GM19455 (cell line): ENCODE data around the gene YWHAQ.
"Not testable (repeated sequence)": the region's sequence is repeated elsewhere in the genome, so short reads cannot be mapped to it uniquely, and the experiment has no call there.

ENCODE experiments used
- ATAC-seq: cut with Tn5 transposase; IDR thresholded peaks from one replicate; pipeline ENCODE4 v1.9.1; 2021; ENCODE audit not compliant: unreplicated experiment

Gene YWHAQ

GRCh38 chr2:9554921-9555296, 75.9 kb downstream of the YWHAQ start:
- ATAC-seq = no peak

- no peak for ATAC-seq
Observed at GRCh38 chr2:9552219-9553178, 78.3 kb downstream of the YWHAQ start.

DNA sequence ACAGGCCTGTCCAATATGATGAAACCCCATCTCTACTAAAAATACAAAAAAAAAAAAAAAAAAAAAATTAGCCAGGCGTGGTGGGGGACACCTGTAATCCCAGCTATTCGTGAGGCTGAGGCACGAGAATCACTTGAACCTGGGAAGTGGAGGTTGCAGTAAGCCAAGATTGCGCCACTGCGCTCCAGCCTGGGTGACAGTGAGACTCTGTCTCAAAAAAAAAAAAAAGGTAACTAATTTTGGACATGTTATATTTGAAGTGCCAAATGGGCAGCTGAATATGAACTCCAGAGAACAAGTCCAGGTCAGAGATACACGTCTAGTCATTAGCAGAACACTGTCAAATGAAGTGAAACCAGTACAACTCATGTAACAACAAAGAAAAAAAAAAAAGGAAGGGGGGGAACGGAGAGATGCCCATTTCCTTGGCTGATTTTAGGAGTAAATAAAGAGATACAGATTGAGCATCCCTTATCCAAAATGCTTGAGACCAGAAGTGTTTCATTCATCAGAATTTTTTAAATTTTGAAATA, 79.9 kb downstream of the YWHAQ start:
- ATAC-seq = not testable (repeated sequence)

DNA sequence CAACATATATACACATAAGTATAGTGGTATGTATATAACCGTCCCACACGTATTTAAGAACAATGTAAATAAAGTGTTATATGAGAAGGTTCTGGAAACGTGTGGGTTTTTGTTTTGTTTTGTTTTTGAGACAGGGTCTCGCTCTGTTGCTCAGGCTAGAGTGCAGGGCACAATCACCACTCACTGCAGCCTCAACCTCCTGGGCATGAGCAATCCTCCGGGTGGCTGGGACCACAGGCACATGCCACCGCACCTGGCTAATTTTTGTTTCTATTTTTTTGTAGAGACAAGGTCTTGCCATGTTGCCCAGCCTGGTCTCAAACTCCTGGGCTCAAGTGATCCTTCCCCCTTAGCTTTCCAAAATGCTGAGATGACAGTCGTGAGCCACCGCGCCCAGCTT, 81.4 kb downstream of the YWHAQ start:
- no peak for ATAC-seq

- ATAC-seq = peak; percentile 56
Observed at GRCh38 chr2:9548506-9548905, 82.3 kb downstream of the YWHAQ start.

GRCh38 chr2:9547262-9547991, 83.4 kb downstream of the YWHAQ start:
- ATAC-seq = no peak

DNA sequence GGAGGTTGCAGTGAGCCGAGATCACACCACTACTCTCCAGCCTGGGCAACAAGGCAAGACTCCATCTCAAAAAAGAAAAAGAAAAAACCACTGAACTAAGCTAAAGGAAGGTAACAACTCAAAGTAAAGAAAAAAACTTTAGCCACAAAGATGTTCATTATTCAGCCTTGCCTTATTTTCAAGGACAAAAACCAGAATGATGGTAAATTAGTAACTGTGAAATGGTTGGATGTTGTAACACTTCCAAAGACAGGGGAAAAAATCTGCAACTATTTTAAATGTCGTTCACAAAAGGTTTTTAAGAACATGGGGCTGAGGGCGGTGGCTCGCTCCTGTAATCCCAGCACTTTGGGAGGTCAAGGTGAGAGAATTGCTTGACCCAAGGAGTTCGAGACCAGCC, 85.3 kb downstream of the YWHAQ start:
- no peak for ATAC-seq

DNA sequence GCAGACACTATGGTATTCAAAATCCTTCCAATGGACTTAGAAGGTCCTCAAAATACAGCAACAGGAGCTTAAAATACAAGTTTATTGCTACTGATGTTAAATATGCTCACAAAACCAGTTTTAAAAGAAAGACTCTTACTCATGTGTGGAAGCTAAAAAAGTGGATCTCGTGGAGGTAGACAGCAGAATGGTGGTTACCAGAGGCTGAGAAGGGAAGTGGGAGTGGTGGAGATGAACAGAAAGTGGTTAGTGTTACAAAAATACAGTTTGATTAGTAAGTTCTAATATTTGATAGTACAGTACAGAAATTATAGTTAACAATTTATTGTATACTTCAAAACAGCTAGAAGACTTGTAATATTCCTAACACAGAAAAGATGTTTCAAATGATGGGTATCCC, 87.2 kb downstream of the YWHAQ start:
- ATAC-seq = no peak

DNA sequence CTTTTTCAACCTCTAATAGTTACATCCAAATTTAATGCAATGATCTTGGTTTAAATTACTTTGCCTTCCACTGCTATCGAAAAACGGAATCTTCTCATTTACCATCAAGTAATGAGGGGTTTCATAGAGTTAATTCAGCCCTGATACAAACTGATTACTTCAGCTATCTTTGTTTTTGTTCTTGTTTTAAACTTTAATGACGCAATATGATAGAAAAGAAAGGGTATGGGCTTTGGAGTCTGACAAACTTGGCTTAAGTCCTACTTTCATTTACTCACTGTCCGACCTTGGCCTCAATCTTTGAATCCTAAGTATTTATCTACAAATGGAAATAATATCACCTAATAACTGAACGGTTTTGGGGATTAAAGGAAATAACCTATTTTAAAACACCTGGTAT, 91.3 kb downstream of the YWHAQ start:
- no peak for ATAC-seq

- no peak for ATAC-seq
Observed at GRCh38 chr2:9538000-9538507, 92.7 kb downstream of the YWHAQ start.

GRCh38 chr2:9536504-9536903, 94.3 kb downstream of the YWHAQ start:
- ATAC-seq = no peak

GRCh38 chr2:9535177-9535576, 95.6 kb downstream of the YWHAQ start:
- no peak for ATAC-seq
